SK-N-MC (cell line): ENCODE data around the gene MYO1G.
"Not testable (repeated sequence)": the region's sequence is repeated elsewhere in the genome, so short reads cannot be mapped to it uniquely, and the experiment has no call there.

Experiments used
- DNase-seq: peaks from one replicate; pipeline ENCODE4 v3.0.0-alpha.2; 2011; ENCODE audit warnings: low read depth, low spot score
- H3K27ac ChIP-seq: fragments of 200-600 bp; sonication (generic); 2 replicates; pipeline ENCODE4 v1.5.1; 2016; ENCODE audit warnings: mixed run types
- H3K36me3 ChIP-seq: fragments of 200-600 bp; sonication (generic); 2 replicates; pipeline ENCODE4 v1.6.1; 2017; ENCODE audit warnings: antibody characterized with exemption, low read length, mixed read lengths; ENCODE audit not compliant: insufficient read depth
- H3K4me3 ChIP-seq: fragments of 200-600 bp; sonication (generic); 2 replicates; pipeline ENCODE4 v1.5.1; 2016
- H3K9ac ChIP-seq: fragments of 200-600 bp; sonication (generic); 2 replicates; pipeline ENCODE4 v1.8.0; 2017; ENCODE audit warnings: mixed run types, mixed read lengths; ENCODE audit not compliant: insufficient read length
- H3K9me3 ChIP-seq: fragments of 200-600 bp; sonication (generic); 2 replicates; pipeline ENCODE4 v1.6.1; 2017; ENCODE audit warnings: low read depth, mild to moderate bottlenecking, antibody characterized with exemption, low read length, moderate library complexity, mixed read lengths
- EZH2 ChIP-seq: fragments of 200-600 bp; sonication (generic); IDR thresholded peaks from one replicate; pipeline ENCODE4 v1.6.1; 2017; ENCODE audit warnings: antibody characterized with exemption
- FOXP2 ChIP-seq: optimal IDR thresholded peaks from 2 replicates; pipeline ENCODE3; 2011; ENCODE audit warnings: mild to moderate bottlenecking, moderate library complexity; ENCODE audit not compliant: insufficient read depth; ENCODE audit errors: extremely low read length, control extremely low read depth
- POLR2AphosphoS5 ChIP-seq: IDR thresholded peaks from 2 replicates; pipeline ENCODE4 v1.6.1; 2012; ENCODE audit warnings: mild to moderate bottlenecking, low read depth, low read length, borderline replicate concordance

Gene MYO1G

DNA sequence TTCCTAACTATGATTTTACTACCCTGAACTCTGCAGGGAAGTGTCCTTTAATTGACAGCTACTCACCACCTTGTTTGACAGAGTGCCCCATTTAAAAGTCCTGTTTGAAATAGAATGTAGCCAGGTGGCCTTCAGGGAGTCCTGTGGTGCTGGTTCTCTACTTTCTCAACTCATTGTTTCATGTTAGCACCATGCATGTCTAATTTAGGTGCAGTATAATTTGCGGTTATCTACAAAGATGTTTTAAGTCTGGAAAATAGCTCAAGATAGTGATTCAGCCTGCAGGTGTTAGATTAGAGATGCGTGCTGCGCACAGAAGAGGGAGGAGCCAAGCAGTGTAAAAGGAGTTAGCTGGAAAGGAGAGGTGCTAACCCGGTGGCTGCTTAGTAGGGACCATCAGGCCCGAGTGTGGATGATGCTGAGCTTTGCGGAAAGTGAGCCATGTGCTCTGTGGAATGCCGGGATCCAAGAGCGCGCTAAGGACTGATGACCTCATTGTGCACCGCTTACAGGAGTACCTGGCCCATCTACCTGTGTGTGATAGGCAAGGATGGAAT lies 22.4 kb upstream of the MYO1G start:
- Histone ChIP-seq H3K9me3 (no peaks in the 10 kb centered on the region), H3K9ac (peak overlapping the region; percentile 90), H3K36me3 (no peaks in the 10 kb centered on the region), H3K27ac (no peak overlapping the region), H3K4me3 (peak overlapping the region; percentile 98)
- DNase-seq, result no peak
- TF ChIP-seq POLR2AphosphoS5 (no peak), FOXP2 (no peak), EZH2 (no peak)

DNA sequence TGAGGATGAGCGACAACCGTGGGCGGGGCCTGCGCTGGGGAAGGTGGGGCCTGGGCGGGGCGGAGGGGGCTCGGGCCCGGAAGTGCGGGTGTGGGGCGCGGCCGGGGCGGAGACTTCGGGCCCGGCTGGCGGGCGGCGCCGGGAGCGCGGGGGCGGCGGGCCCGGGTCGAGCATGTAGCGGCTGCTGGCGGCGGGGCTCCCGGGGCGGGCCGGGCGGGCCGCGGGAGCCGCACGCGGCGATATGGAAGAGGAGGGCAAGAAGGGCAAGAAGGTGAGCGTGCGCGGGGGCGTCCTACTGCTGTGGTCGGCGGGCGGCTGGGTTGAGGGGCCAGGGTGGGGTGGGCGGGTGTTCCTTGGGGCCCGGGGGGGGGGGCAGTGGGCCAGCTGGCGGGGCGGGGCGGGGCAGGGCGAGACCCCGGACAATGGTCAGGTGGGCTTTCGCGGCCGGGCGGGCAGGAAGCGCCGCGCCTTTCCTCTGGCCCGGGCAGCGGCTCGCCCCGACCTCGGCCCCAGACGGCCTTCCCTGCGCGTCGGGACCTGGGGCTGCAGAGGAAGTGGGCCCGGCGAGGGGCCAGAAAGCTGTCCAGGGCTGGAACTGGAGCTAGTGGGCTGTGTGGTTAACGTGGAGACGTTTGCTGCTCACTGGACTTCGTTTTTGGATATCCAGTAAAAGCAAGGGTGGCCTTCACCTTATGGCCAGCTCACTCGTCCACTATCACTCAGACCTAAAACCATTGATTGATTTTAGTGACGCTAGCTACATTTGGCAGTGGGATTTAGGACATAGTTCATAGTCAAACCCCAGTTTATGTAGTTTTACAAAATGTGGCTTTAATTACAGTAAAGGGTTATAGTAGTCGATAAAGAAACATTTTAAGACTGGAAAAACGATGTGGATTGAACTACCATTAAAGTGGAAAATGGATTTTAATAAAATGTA lies 21.5 kb upstream of the MYO1G start, which contains the start of gene CCM2:
TSS of gene CCM2 (plus strand) at position 109 of the 940 bp plus-strand sequence. CDS start at position 242, 133 bp downstream.
- Histone ChIP-seq H3K9ac (peak within 1 kb of the TSS; percentile 90), H3K36me3 (no peaks in the 10 kb centered on the region), H3K4me3 (peak within 1 kb of the TSS; percentile 98), H3K27ac (peak within 1 kb of the TSS; percentile 95), H3K9me3 (no peaks in the 10 kb centered on the region)
- no peak for TF ChIP-seq FOXP2
- TF ChIP-seq EZH2, result no peak
- no peak for TF ChIP-seq POLR2AphosphoS5
- DNase-seq, result no peak

DNA sequence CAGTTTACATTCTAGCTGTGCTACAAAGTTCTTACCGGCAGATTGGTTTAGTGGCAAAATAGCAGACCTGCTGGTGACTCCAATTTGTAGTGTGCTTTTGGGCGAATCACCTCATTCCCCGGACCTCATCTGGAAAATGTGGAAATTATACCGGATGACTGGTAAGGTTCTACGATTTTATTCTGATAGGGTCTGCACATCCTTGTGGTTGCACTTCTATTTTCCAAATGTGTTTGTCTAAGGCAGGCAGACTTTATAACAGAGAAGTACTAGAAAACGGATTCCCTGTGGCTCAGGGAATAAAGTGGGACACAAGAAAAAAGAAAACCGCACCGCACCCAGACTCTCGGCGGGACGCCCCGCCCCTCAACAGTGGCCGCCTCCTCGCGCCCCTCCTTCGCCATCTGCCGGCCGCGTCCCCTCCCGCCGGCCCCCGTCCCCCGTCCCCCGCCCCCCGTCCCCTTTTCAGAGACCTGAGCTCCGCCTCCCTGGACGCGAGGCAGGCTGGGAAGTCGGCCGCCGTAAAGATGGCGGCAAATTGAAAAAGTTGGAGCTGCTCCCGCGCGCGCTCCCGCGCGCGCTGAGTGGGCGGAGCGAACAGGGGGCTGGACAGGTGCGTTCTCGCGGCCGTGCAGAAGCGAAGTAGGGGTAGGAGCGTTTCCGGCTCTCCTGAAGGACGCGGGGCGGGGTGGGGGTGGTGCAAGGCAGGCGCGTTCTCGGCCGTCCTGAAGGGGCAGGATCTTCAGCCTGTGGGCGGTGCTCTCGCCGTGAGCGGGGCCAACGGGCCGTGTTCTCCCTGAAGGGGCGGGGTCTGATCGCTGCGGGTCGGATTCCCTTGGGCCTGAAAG lies 20.7 kb upstream of the MYO1G start:
- H3K9me3 ChIP-seq, result no peaks in the 10 kb centered on the region
- TF ChIP-seq EZH2 (no peak), FOXP2 (peak; percentile 94), POLR2AphosphoS5 (peak; percentile 85)
- H3K36me3 ChIP-seq, result no peaks in the 10 kb centered on the region
- H3K4me3 ChIP-seq, result peak overlapping the region; percentile 98
- peak overlapping the region; percentile 95 for H3K27ac ChIP-seq
- DNase-seq, result peak; percentile 89
- peak overlapping the region; percentile 90 for H3K9ac ChIP-seq

DNA sequence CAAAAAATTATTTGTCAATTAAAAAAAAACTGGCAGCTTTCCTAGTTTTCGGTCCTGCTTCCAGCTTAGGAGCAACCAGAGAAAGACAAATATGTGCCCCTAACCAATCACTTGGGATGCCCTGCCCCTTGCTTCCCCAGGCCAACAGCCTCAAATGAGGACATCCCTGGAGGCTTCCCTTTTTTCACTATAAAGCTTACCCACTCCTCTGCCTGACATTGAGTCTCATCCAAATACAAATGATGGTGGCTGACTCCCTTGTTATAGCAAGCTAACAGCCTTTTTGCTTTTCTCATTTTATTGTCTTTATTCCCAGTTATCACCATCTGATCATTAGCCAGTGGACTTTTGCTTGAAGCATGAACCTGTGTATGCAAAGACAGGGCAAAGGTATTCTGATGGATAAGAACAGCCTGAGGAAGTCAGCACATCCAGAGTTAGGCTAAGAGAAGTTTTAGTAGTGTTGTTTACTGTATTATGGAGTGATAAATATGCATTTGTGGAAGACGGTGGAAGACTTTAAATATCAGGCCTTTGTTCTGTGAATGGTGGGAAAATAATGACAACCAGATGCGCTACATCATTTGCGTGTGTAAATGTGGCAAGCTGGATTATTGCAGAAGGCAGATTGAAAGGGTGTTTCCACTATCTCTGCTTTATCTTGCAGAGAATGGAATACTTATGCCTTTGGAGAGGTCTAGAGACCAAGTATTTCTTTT lies 19.5 kb upstream of the MYO1G start:
- Histone ChIP-seq H3K4me3 (peak overlapping the region; percentile 98), H3K27ac (peak overlapping the region; percentile 95), H3K9ac (no peak overlapping the region), H3K36me3 (no peaks in the 10 kb centered on the region), H3K9me3 (no peaks in the 10 kb centered on the region)
- no peak for DNase-seq
- no peak for TF ChIP-seq FOXP2
- TF ChIP-seq EZH2, result no peak
- no peak for TF ChIP-seq POLR2AphosphoS5

DNA sequence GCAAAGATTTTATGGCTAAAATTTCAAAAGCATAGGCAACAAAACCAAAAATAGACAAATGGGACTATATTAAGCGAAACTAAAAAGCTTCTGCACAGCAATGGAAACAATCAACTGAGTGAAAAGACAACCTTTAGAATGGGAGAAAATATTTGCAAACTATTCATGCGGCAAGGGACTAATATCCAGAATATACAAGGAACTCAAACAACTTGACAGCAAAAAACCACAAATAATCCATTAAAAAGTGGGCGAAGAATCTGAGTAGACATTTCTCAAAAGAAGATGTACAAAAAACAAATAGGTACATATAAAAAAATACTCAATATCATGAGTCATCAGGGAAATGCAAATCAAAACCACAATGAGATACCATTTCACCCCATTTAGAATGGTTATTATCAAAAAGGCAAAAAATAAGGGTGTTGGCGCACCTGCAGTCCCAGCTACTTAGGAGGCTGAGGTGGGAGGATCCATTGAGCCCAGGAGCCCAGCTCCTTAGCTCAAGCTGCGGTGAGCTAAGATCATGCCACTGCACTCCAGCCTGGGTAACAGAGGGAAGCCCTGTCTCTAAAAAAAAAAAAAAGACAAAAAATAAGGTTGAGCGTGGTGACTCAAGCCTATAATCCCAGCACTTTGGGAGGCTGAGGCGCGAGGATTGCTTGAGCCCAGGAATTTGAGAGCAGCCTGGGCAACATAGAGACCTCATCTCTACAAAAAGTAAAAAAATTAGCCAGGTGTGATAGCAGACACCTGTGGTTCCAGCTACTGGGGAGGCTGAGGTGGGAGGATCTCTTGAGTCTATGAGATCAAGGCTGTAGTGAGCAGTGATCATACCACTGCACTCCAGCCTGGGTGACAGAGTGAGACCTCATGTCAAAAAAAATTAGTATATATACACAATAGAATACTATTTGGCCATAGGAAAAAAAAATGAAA lies 17.0 kb upstream of the MYO1G start:
- no peak for TF ChIP-seq POLR2AphosphoS5
- no peak for TF ChIP-seq FOXP2
- TF ChIP-seq EZH2, result no peak
- DNase-seq, result no peak
- H3K9ac ChIP-seq, result no peak overlapping the region
- no peak overlapping the region for H3K4me3 ChIP-seq
- H3K36me3 ChIP-seq, result no peaks in the 10 kb centered on the region
- no peaks in the 10 kb centered on the region for H3K9me3 ChIP-seq
- H3K27ac ChIP-seq, result no peak overlapping the region

DNA sequence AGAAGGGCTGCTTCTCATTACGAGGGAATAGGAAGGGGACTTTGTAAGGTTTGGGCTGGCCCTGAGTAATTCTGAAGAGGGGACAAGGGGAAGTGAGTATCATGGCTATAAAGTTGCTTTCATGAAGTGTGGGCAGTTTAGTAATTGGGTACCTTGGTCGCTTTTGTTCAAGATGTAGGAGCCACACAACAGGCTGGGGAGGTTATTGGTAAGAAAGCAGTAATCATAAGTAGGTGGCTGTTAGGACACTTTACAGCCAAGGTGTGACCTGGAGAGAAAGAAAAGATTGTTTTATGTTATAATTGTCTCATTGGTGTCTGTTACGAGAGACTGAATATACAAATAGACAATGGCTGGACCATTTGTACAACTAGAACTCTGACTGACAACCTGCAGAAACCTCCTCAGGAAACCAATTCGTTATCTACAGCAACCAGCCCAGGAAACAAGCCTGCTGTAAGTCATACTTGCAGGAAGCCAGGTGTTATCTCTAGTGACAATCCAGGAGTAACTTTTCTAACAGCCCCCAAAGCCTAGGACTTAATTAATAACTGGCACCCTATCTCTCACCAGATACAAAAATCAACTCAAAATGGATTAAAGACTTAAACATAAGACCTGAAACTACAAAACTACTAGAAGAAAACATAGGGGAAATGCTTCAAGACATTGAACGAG lies 16.2 kb upstream of the MYO1G start:
- Histone ChIP-seq H3K9ac (no peak overlapping the region), H3K36me3 (no peaks in the 10 kb centered on the region), H3K4me3 (no peak overlapping the region), H3K9me3 (no peaks in the 10 kb centered on the region), H3K27ac (no peak overlapping the region)
- DNase-seq, result no peak
- no peak for TF ChIP-seq FOXP2
- no peak for TF ChIP-seq EZH2
- TF ChIP-seq POLR2AphosphoS5, result no peak

DNA sequence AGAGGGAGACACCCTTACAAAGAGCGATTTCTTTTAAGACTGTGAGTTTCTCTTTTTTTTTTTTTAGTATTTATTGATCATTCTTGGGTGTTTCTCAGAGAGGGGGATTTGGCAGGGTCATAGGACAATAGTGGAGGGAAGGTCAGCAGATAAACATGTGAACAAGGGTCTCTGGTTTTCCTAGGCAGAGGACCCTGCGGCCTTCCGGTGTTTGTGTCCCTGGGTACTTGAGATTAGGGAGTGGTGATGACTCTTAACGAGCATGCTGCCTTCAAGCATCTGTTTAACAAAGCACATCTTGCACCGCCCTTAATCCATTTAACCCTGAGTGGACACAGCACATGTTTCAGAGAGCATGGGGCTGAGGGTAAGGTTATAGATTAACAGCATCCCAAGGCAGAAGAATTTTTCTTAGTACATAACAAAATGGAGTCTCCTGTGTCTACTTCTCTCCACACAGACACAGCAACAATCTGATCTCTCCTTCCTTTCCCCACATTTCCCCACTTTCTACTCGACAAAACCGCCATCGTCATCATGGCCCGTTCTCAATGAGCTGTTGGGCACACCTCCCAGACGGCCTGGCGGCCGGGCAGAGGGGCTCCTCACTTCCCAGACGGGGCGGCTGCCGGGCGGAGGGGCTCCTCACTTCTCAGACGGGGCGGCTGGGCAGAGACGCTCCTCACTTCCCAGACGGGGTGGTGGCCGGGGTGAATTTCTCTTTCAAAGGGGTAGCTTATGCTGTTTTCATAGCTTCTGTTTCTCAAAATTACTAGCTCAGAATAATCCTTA lies 13.4 kb upstream of the MYO1G start:
- not testable (repeated sequence) for H3K36me3 ChIP-seq, H3K4me3 ChIP-seq, H3K9ac ChIP-seq, DNase-seq, H3K9me3 ChIP-seq, H3K27ac ChIP-seq
